SK-N-SH (cell line): ENCODE data around the gene GRWD1. TPM values are rescaled to one million over a fixed set of nuclear protein-coding genes. Genes with fewer than 3 reads are reported as not detected.

ENCODE experiments used
- CHD2 ChIP-seq: fragments of 150-350 bp; IDR thresholded peaks from 2 replicates; pipeline ENCODE4 v1.6.1; 2018; ENCODE audit warnings: low read length; ENCODE audit not compliant: partially characterized antibody
- EZH2phosphoT487 ChIP-seq: fragments of 200-600 bp; sonication (generic); IDR thresholded peaks from 2 replicates; pipeline ENCODE4 v1.6.1; 2017; ENCODE audit warnings: low read depth, mixed run types, mild to moderate bottlenecking, antibody characterized with exemption, moderate library complexity, borderline replicate concordance
- FOXJ3 ChIP-seq: sonication (generic); formaldehyde crosslinking; IDR thresholded peaks from 2 replicates; pipeline ENCODE4 v1.5.1; 2020; ENCODE audit warnings: mild to moderate bottlenecking, missing genetic modification reagents
- GABPA ChIP-seq: IDR thresholded peaks from 2 replicates; pipeline ENCODE4 v1.4.0; 2012; ENCODE audit warnings: low read depth, mild to moderate bottlenecking
- GATA2 ChIP-seq: sonication (generic); formaldehyde crosslinking; IDR thresholded peaks from 2 replicates; pipeline ENCODE4 v1.5.0; 2020; ENCODE audit warnings: mild to moderate bottlenecking, missing genetic modification reagents
- JUND ChIP-seq: IDR thresholded peaks from 2 replicates; pipeline ENCODE4 v1.4.0; 2012
- NFIC ChIP-seq: IDR thresholded peaks from 2 replicates; pipeline ENCODE4 v1.4.0; 2012; ENCODE audit warnings: borderline replicate concordance
- POLR2AphosphoS5 ChIP-seq: IDR thresholded peaks from 2 replicates; pipeline ENCODE4 v1.6.1; 2012; ENCODE audit warnings: low read depth, low read length
- RFX5 ChIP-seq: IDR thresholded peaks from 2 replicates; pipeline ENCODE4 v1.6.1; 2012; ENCODE audit warnings: mild to moderate bottlenecking, improper control_type of control experiment, low read length
- RXRA ChIP-seq: IDR thresholded peaks from 2 replicates; pipeline ENCODE4 v1.4.0; 2012; ENCODE audit warnings: low read depth, mild to moderate bottlenecking, borderline replicate concordance
- TCF12 ChIP-seq: IDR thresholded peaks from 2 replicates; pipeline ENCODE4 v1.4.0; 2012
- TEAD4 ChIP-seq: IDR thresholded peaks from 2 replicates; pipeline ENCODE4 v1.4.0; 2012; ENCODE audit warnings: mild to moderate bottlenecking, borderline replicate concordance; ENCODE audit not compliant: insufficient read depth
- YY1 ChIP-seq: IDR thresholded peaks from 2 replicates; pipeline ENCODE4 v1.4.0; 2012; ENCODE audit warnings: low read depth, mild to moderate bottlenecking
- polyA plus RNA-seq, 3 experiments: library from polyadenylated mRNA; depleted of rRNA; stranded (reverse); fragments of >200 nt; gene quantifications; 2 replicates each; pipeline ENCODE4 v1.2.3, GENCODE V29; 2012
- TF ChIP-seq, protein P1 (sequence below): IDR thresholded peaks from 2 replicates; pipeline ENCODE4 v1.4.0; 2012; ENCODE audit warnings: low read depth, borderline replicate concordance
- TF ChIP-seq, protein P2 (sequence below): fragments of 150-350 bp; IDR thresholded peaks from 2 replicates; pipeline ENCODE4 v1.6.1; 2017; ENCODE audit warnings: antibody characterized with exemption, low read length, low read depth, borderline replicate concordance
- TF ChIP-seq, protein P3 (sequence below): IDR thresholded peaks from 2 replicates; pipeline ENCODE4 v1.6.1; 2012; ENCODE audit warnings: mild to moderate bottlenecking, low read depth, low read length, moderate library complexity
- TF ChIP-seq, protein P4 (sequence below): IDR thresholded peaks from 2 replicates; pipeline ENCODE4 v1.4.0; 2012; ENCODE audit warnings: low read depth, borderline replicate concordance
- TF ChIP-seq, protein P5 (sequence below): fragments of 200-600 bp; sonication (generic); IDR thresholded peaks from 2 replicates; pipeline ENCODE4 v1.6.1; 2017; ENCODE audit warnings: antibody characterized with exemption, mild to moderate bottlenecking, moderate library complexity

The GRWD1 gene
- polyA plus RNA-seq, 1 of the 3 experiments (the other 2 are of a cell fraction): 36.6 TPM

DNA sequence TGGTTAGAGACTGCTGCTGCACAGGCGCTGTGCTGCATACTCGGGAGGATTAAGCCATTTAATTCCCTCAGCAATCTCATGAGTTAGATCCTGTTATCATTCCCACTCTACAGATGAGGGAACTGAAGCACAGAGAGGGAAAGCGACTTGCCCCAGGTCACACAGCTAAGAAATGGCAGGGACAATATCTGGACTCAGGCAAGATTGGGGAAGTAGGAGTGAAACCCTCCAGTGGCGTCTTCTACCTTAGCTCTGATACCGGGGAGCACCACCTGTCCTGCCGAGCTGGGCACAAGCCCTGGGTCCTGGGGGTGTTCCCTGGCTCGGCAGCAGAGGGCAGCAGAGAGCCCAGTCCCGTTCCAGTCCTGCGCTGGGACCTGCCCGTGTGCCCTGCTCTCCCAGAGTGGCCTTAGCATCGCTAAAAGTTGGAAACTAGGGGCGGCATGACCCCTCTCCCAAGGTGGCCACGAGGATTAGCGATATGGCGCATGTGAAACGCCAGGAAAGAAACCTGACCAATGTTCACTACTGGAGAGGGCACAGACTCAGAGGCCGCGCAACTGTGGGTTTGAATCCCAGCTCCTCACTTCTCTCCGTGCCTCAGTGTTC lies 43.9 kb downstream of the GRWD1 start (continued):
- TF ChIP-seq, protein P1, sequence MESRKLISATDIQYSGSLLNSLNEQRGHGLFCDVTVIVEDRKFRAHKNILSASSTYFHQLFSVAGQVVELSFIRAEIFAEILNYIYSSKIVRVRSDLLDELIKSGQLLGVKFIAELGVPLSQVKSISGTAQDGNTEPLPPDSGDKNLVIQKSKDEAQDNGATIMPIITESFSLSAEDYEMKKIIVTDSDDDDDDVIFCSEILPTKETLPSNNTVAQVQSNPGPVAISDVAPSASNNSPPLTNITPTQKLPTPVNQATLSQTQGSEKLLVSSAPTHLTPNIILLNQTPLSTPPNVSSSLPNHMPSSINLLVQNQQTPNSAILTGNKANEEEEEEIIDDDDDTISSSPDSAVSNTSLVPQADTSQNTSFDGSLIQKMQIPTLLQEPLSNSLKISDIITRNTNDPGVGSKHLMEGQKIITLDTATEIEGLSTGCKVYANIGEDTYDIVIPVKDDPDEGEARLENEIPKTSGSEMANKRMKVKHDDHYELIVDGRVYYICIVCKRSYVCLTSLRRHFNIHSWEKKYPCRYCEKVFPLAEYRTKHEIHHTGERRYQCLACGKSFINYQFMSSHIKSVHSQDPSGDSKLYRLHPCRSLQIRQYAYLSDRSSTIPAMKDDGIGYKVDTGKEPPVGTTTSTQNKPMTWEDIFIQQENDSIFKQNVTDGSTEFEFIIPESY: no peak
- TF ChIP-seq EZH2phosphoT487: no peak
- TF ChIP-seq TEAD4: no peak
- TF ChIP-seq TCF12: no peak
- no peak for TF ChIP-seq NFIC
- TF ChIP-seq, protein P2, sequence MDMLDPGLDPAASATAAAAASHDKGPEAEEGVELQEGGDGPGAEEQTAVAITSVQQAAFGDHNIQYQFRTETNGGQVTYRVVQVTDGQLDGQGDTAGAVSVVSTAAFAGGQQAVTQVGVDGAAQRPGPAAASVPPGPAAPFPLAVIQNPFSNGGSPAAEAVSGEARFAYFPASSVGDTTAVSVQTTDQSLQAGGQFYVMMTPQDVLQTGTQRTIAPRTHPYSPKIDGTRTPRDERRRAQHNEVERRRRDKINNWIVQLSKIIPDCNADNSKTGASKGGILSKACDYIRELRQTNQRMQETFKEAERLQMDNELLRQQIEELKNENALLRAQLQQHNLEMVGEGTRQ: no peak
- no peak for TF ChIP-seq YY1
- no peak for TF ChIP-seq POLR2AphosphoS5
- TF ChIP-seq, protein P3, sequence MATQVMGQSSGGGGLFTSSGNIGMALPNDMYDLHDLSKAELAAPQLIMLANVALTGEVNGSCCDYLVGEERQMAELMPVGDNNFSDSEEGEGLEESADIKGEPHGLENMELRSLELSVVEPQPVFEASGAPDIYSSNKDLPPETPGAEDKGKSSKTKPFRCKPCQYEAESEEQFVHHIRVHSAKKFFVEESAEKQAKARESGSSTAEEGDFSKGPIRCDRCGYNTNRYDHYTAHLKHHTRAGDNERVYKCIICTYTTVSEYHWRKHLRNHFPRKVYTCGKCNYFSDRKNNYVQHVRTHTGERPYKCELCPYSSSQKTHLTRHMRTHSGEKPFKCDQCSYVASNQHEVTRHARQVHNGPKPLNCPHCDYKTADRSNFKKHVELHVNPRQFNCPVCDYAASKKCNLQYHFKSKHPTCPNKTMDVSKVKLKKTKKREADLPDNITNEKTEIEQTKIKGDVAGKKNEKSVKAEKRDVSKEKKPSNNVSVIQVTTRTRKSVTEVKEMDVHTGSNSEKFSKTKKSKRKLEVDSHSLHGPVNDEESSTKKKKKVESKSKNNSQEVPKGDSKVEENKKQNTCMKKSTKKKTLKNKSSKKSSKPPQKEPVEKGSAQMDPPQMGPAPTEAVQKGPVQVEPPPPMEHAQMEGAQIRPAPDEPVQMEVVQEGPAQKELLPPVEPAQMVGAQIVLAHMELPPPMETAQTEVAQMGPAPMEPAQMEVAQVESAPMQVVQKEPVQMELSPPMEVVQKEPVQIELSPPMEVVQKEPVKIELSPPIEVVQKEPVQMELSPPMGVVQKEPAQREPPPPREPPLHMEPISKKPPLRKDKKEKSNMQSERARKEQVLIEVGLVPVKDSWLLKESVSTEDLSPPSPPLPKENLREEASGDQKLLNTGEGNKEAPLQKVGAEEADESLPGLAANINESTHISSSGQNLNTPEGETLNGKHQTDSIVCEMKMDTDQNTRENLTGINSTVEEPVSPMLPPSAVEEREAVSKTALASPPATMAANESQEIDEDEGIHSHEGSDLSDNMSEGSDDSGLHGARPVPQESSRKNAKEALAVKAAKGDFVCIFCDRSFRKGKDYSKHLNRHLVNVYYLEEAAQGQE: no peak
- TF ChIP-seq FOXJ3 (CRISPR knock-in tag): no peak
- TF ChIP-seq, protein P4, sequence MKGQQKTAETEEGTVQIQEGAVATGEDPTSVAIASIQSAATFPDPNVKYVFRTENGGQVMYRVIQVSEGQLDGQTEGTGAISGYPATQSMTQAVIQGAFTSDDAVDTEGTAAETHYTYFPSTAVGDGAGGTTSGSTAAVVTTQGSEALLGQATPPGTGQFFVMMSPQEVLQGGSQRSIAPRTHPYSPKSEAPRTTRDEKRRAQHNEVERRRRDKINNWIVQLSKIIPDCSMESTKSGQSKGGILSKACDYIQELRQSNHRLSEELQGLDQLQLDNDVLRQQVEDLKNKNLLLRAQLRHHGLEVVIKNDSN: no peak
- no peak for TF ChIP-seq GABPA
- TF ChIP-seq, protein P5, sequence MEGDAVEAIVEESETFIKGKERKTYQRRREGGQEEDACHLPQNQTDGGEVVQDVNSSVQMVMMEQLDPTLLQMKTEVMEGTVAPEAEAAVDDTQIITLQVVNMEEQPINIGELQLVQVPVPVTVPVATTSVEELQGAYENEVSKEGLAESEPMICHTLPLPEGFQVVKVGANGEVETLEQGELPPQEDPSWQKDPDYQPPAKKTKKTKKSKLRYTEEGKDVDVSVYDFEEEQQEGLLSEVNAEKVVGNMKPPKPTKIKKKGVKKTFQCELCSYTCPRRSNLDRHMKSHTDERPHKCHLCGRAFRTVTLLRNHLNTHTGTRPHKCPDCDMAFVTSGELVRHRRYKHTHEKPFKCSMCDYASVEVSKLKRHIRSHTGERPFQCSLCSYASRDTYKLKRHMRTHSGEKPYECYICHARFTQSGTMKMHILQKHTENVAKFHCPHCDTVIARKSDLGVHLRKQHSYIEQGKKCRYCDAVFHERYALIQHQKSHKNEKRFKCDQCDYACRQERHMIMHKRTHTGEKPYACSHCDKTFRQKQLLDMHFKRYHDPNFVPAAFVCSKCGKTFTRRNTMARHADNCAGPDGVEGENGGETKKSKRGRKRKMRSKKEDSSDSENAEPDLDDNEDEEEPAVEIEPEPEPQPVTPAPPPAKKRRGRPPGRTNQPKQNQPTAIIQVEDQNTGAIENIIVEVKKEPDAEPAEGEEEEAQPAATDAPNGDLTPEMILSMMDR: peak; percentile 87
- TF ChIP-seq RFX5: no peak
- TF ChIP-seq GATA2 (CRISPR knock-in tag): no peak
- TF ChIP-seq CHD2: peak; percentile 20
- TF ChIP-seq JUND: no peak
- TF ChIP-seq RXRA: no peak
- TF ChIP-seq, all 33 proteins: peak for 6
